Mucosa of rectum (tissue), 2 donors: Measurements from ENCODE around the gene SNAP23.

Source experiments
- H3K27ac ChIP-seq, 2 donors: one replicate each; pipeline ENCODE4 v1.7.0; 2013; ENCODE audit warnings: inconsistent platforms in 2 of 2, low read depth in 2 of 2, low read length in 2 of 2
- H3K27me3 ChIP-seq, 2 donors: one replicate each; pipeline ENCODE4 v1.7.0; 2013; ENCODE audit warnings: low read length in 2 of 2; ENCODE audit not compliant: control insufficient read depth in 2 of 2, insufficient read depth in 2 of 2
- H3K36me3 ChIP-seq, 2 donors: one replicate each; pipeline ENCODE4 v1.7.0; 2013; ENCODE audit warnings: low read length in 2 of 2; ENCODE audit not compliant: control insufficient read depth in 2 of 2, insufficient read depth in 2 of 2
- H3K4me1 ChIP-seq, 2 donors: one replicate each; pipeline ENCODE4 v1.7.0; 2013; ENCODE audit warnings: low read length in 2 of 2, mild to moderate bottlenecking in 1 of 2; ENCODE audit not compliant: control insufficient read depth in 2 of 2, insufficient read depth in 2 of 2
- H3K4me3 ChIP-seq, 2 donors: one replicate each; pipeline ENCODE4 v1.7.0; 2013; ENCODE audit warnings: low read length in 2 of 2
- H3K9ac ChIP-seq, 2 donors: one replicate each; pipeline ENCODE4 v1.7.0; 2013; ENCODE audit warnings: low read length in 2 of 2, low read depth in 1 of 2, mild to moderate bottlenecking in 1 of 2
- H3K9me3 ChIP-seq, 2 donors: one replicate each; pipeline ENCODE4 v1.7.0; 2013; ENCODE audit warnings: low read length in 2 of 2; ENCODE audit not compliant: control insufficient read depth in 2 of 2
- donor health status: healthy.
- donor health status: Normal muscosa, but diverticular disease.

SNAP23 gene

GRCh38 chr15:42495361-42496212, at the start of gene SNAP23:
Gene SNAP23 (plus strand): TSS chr15:42495634. CDS start chr15:42511847, 16,213 bp downstream.
- no peaks in the 10 kb centered on the region for H3K27me3 ChIP-seq
- H3K27ac ChIP-seq: peak within 1 kb of the TSS; percentile 83 to 87
- peak within 1 kb of the TSS; percentile 81 to 96 for H3K9ac ChIP-seq
- H3K4me3 ChIP-seq: peak within 1 kb of the TSS; percentile 77 to 92
- H3K9me3 ChIP-seq: no peaks in the 10 kb centered on the region
- H3K36me3 ChIP-seq: no peaks in the 10 kb centered on the region
- H3K4me1 ChIP-seq: peaks cover 23 to 29% of the 10 kb centered on the region in 2 donors

GRCh38 chr15:42447599-42447998, 47.8 kb upstream of the SNAP23 start:
- Histone ChIP-seq H3K27me3 (no peaks in the 10 kb centered on the region), H3K9me3 (no peaks in the 10 kb centered on the region), H3K9ac (no peak overlapping the region), H3K36me3 (peaks cover 61 to 74% of the 10 kb centered on the region in 2 donors), H3K27ac (no peak overlapping the region), H3K4me3 (no peak overlapping the region), H3K4me1 (no peaks in the 10 kb centered on the region)

DNA sequence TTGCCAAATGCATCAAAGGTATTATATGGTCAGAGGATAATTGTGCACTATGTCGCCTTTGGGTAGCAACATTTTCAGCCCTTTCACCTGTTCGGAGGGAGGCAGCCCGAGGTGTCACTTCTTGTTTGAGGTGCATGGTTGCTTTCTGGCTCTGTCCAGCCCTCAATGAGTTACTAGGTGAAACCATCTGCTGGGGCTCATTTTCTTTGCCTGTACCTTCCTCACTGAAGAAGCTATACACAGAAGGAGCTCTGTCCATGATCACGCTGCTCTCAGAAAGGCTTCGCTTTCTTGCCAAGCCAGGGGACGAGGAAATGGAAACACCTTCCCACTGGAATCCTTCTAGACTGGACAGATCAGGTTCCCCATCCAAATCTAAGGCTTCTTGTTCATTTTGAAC, 47.2 kb upstream of the SNAP23 start:
- no peak overlapping the region for H3K9ac ChIP-seq
- peaks cover 61 to 74% of the 10 kb centered on the region in 2 donors for H3K36me3 ChIP-seq

GRCh38 chr15:42449770-42450424, 45.5 kb upstream of the SNAP23 start:
- Histone ChIP-seq H3K27ac (no peak overlapping the region), H3K4me3 (no peak overlapping the region), H3K36me3 (peaks cover 54 to 64% of the 10 kb centered on the region in 2 donors), H3K4me1 (no peaks in the 10 kb centered on the region), H3K27me3 (no peaks in the 10 kb centered on the region), H3K9ac (no peak overlapping the region), H3K9me3 (no peaks in the 10 kb centered on the region)

More for the DNA sequence above, 47.2 kb upstream of the SNAP23 start:
- Histone ChIP-seq H3K9me3 (no peaks in the 10 kb centered on the region), H3K27me3 (no peaks in the 10 kb centered on the region), H3K4me1 (no peaks in the 10 kb centered on the region), H3K4me3 (no peak overlapping the region), H3K27ac (no peak overlapping the region)

DNA sequence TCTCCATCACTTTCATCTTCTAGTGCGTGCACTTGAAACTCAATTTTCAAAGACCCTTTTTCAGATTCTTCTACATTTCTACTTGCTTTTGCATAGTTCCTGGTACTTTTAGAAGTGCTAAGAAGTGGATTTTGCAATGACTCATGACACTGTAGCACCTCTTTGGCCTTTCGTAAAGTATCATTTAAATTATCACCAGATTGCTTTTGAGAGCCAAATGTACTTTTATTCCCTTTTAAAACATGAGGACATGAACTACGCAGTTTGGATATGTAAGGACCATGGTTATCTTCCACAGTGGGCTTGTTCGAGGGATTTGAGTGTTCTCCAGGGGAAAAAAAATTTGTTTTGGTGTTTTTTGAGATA, 45.0 kb upstream of the SNAP23 start:
- H3K9ac ChIP-seq: no peak overlapping the region
- no peaks in the 10 kb centered on the region for H3K9me3 ChIP-seq
- no peaks in the 10 kb centered on the region for H3K4me1 ChIP-seq
- peaks cover 49 to 59% of the 10 kb centered on the region in 2 donors for H3K36me3 ChIP-seq
- H3K4me3 ChIP-seq: no peak overlapping the region
- H3K27me3 ChIP-seq: no peaks in the 10 kb centered on the region
- H3K27ac ChIP-seq: no peak overlapping the region

- Histone ChIP-seq H3K27me3 (no peaks in the 10 kb centered on the region), H3K27ac (no peak overlapping the region), H3K9me3 (no peaks in the 10 kb centered on the region), H3K9ac (no peak overlapping the region), H3K4me1 (no peaks in the 10 kb centered on the region), H3K4me3 (no peak overlapping the region), H3K36me3 (peaks cover 28 to 29% of the 10 kb centered on the region in 2 donors)
Observed at GRCh38 chr15:42453826-42454225, 41.6 kb upstream of the SNAP23 start.

GRCh38 chr15:42456531-42456930, 38.9 kb upstream of the SNAP23 start:
- no peak overlapping the region for H3K27ac ChIP-seq
- no peak overlapping the region for H3K9ac ChIP-seq
- H3K27me3 ChIP-seq: no peaks in the 10 kb centered on the region
- H3K4me1 ChIP-seq: no peaks in the 10 kb centered on the region
- H3K4me3 ChIP-seq: peak overlapping the region in 1 of 2 donors; percentile 17
- H3K9me3 ChIP-seq: no peaks in the 10 kb centered on the region
- peaks cover 3 to 4% of the 10 kb centered on the region in 2 donors for H3K36me3 ChIP-seq

GRCh38 chr15:42456971-42457370, 38.5 kb upstream of the SNAP23 start:
- H3K27me3 ChIP-seq: no peaks in the 10 kb centered on the region
- no peaks in the 10 kb centered on the region for H3K36me3 ChIP-seq
- H3K4me1 ChIP-seq: no peaks in the 10 kb centered on the region
- no peak overlapping the region for H3K9ac ChIP-seq
- peak overlapping the region in 1 of 2 donors; percentile 17 for H3K4me3 ChIP-seq
- peak overlapping the region; percentile 43 to 58 for H3K27ac ChIP-seq
- no peaks in the 10 kb centered on the region for H3K9me3 ChIP-seq

DNA sequence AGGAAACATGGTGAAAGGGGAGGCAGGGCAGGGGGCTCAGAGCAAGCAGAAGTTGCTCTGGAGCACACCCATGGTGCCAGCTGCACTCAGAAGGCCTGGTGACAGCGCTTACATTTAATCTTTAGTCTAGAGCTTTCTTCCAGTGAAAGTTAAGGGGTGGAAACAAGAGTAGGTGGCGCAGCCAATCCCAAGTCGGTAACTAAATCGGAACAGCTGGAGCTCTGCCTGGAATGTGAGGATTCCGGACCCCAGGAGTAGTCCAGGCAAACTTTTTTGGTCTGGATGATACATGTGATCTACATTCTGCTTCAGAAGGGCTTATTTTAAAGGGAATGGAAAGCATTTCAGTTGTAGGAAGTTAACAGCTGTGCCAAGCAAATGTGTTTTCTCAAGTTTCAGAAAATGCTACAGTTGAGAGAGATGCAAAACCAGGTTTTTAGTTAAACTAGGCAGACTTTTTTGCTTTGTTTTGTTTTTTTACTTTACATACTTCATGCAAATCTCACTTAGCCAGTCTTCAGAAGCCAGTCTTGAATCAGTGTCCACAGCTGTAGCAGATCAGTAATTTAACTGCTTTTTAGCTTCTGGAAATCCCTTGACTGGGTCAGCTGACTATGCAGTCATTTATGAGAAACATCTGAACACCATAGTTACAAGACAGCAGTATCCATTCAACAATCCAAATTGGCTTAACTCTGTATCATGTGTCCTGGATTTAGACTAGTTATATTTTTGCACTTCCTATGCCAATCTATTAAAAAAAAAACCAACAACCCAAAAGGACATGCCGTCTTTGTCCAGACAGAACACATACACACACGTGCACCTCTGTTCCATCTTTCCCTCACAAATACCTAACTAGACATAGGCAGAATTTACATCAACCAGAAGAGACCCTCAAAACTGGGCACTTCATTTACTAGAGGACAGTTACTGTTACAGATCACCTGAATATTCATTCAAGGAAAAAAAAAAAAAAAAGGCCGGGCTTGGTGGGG, 37.7 kb upstream of the SNAP23 start:
- no peaks in the 10 kb centered on the region for H3K36me3 ChIP-seq
- H3K27me3 ChIP-seq: no peaks in the 10 kb centered on the region
- H3K4me1 ChIP-seq: no peaks in the 10 kb centered on the region
- H3K9me3 ChIP-seq: no peaks in the 10 kb centered on the region
- no peak overlapping the region for H3K9ac ChIP-seq
- peak overlapping the region in 1 of 2 donors; percentile 32 for H3K4me3 ChIP-seq
- H3K27ac ChIP-seq: peak overlapping the region; percentile 43 to 58
